ELR (cell line): ENCODE data around the gene MRPL9.

Experiments used
- DNase-seq: peaks from one replicate; pipeline ENCODE4 v3.0.0-alpha.2; 2015; ENCODE audit warnings: low read depth

Gene MRPL9

DNA sequence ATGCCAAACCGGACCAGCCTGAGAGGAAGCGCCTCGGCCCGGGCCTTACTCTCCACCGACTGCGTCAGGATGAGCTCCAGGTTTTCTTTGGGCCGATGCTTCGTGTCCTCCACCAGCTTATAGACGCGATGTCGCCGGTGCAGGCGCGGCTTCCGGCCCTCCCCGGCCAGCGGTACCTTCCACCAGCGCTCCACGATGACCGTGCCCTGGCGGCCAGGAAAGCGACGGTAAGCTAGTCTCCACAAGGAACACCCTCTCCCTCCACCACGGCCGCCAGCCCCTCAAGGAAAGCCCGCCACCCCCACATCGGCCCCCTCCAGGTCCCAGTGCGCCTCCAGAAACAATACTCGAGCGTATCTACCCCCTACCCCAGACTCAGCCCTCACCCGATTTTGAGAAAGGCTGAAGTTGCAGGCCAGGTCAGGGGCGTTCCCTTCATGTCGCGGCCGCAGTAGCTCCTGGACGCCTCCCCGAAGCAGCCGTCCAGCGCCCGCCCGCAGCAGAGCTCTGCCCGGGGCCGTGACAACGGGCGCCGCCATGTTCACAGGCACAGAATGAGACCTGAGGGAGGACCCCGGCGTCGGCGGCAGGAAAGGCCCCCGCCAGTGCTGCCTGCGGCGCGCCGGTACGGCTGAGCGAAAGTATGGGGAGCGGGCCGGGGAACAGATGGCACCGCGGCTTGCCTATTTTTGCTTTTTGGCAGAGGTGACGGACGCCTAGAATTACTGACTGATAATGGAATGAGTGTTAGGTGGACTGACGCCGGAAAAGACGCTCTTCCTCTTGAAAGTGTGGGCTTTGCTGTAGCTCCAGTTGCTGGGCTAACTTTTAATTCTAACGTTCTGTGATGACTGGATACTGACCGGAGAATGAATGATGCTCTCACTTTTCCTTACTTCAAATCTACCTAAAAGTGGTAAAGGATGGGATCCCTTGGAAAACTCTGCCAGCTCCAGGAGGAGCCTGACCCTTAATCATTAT is at the start of gene MRPL9:
Gene MRPL9, minus strand, starts transcription at position 556 of the 981 bp plus-strand sequence. Its CDS starts 17 bp downstream, at position 539.
- peak; percentile 86 for DNase-seq

DNA sequence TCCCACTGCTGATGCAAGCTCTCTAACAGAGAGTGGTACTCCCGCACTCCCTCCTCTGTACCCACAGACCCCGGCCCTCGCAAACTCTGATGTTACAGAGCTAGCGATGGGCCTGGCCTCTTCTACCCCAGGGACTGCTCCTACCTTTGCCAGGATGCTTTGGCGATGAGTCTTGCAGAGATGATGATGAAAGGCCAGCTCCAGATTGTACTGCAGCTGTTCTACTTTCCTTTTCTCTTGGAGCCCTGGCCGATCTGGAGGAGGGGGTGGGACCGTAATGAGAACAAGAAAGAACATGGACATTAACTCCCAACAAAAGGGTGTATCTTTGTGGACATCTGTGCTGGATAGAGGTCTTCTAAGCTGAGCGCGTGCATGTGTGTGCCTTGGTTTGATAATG is 47.9 kb upstream of the MRPL9 start:
- no peak for DNase-seq

DNA sequence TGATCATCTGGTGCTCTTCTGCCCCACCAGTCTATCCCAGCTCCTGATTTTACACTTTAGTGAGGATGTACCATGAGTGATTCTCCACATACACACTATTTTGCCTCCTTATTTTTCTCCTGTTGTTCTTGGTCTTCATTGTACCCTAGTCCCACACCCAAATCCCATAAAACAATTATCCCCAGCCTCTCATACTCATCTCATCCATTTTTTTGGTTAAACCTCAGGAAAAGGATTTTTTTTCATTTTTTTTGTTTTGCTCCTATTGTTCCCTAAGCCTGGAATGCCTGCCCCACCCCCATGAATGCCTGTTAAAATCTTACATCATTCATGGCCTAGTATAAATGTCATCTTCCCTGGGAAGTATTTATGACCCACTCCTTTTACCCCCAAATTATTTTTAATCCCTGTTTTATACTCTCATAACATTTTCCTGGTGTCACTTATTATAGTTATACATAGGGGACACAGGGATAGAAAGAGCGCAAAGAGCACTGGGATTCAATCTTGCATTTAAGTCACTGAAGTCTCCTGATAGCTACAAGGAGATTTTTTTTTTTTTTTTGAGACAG is 46.8 kb upstream of the MRPL9 start:
- no peak for DNase-seq

- no peak for DNase-seq
These were observed 46.1 kb upstream of the MRPL9 start for GRCh38 chr1:151809290-151809984.

DNA sequence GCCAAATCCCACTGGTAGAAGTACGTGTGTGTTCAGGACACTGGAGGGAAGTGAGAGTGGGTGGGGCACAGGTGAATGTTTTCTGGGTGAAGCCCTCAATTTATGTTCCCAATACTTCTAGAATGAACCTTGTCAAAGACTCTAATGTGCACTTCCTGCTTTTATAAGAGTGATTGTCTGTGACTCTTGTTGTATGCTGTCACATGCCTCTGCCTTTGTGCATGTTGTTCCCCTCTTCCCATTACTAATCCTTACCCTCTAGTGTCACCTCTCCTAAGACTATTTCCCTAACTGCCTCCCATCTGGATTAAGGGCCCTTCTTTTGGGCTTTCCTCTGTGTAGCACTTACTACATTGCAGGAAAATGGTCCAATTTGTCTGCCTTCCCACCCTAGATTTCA is 44.5 kb upstream of the MRPL9 start:
- no peak for DNase-seq

DNA sequence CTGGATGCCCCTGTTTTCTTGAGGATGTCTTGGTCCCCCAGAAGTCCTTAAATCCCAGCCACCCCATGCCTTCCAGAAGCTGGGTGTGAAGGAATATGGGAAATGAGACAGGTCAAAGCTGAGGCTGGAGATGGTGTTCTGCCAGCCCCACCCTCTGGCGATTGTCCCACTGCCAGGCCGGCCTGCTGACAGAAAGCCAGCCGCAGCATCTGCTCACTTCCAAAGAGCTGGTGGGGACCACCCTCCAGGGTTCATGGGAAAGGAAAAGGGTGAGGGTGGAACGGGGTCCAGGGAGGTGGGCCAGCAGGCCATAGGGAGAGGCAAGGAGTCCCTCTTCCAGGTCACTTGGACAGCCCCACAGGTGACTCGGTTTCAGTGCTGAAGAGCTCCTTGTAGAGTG is 43.8 kb upstream of the MRPL9 start:
- DNase-seq, result no peak

DNA sequence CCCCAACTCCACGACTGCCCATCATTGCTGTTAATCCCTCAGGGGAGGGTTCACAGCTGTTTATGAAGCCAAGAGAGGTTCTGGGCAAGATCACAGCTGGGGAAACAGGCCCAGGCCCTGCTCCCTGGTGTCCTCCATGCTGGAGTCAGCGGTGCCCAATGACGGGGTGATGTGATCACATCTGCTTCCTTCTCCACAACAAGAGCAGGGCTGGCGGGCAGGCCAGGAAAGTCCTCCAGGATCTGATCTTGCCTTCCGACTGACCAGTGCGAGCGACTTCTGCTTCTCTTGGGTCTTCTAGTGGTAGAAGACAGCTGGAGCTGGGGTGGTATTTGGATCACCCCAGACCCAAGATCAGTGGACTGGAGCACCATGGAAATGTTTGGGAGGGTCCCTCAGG is 42.9 kb upstream of the MRPL9 start:
- no peak for DNase-seq

DNA sequence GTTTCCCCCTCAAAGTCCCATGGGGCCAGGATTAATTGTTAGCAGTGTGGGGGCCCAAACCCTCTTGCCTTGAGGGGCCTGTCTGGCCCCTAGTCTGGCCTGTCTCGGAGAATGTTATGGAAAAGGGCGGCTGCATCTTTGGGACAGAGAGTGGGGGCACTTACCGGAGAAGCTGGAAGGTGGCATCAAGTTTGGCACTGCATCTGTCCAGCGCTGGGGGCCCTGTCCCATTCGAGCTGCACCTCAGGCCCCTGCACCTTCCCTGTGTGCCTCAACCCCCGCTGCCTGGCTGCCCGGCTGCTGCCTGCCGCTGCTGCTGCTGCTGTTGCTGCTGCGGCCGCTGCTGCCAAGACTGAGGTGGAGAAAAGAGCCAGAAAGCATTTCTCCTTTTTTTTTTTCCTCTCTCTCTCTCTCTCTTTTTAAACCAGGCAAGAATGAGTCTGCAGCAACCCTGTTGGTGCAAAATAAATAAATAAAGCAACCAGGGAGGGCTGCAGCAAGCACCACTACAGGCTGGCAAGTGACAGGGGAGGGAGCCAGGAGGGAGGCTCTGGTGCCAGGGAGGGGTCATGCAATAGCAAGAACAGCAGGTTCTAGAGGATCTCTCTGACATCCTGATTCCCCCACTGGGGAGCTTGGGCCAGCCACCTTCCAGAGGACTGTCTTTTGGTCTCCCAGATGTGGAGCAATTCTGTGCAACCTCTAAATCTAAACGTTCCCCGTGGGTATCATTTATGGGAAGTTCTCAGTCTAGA is 41.9 kb upstream of the MRPL9 start, which contains the start of gene LINGO4:
Gene LINGO4, minus strand, starts transcription at position 354 of the 755 bp plus-strand sequence. CDS start 2,715 bp downstream, outside the sequence.
- DNase-seq, result no peak

GRCh38 chr1:151803915-151804314 is 40.6 kb upstream of the MRPL9 start:
- no peak for DNase-seq

DNA sequence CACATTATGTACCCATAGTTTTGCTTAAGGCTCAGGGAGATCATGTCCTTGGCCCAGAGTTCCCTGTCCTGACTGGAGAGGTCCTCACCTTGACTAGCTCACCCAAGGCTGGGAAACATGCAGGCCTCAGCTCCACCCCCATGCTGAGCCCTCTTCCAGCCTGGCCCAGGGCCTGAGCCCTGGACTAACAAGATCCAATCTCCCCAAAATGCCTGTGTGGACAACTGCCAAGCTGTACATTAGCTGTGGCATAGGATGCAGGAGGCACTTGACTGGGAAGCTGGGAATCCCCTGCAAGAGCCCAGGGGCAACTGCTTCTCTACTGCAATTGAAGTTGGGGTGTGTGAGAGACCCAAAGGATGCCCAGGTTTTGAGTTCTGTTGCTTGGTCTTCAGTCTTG is 39.9 kb upstream of the MRPL9 start:
- no peak for DNase-seq

DNA sequence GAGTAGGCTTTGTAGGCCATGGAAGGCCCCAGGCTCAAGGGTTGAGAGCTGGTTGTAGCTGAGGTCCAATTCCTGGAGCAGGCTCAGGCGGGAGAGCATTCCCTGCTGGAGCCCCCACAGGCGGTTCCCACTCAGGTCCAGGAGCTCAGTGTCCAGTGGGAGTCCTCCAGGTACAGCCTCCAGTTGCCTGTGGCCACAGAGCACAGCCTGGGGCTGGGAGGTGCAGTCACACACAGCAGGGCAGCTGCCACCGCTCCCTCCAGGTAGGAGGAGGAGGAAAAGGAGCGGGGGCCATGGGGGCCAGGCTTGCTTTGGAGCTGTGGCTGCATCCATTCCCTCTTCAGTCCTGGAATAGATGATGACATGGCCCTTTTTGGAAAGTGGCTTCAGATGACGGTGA is 39.1 kb upstream of the MRPL9 start:
- DNase-seq, result no peak

- DNase-seq, result no peak
These were observed 38.5 kb upstream of the MRPL9 start for GRCh38 chr1:151801846-151802245.

DNA sequence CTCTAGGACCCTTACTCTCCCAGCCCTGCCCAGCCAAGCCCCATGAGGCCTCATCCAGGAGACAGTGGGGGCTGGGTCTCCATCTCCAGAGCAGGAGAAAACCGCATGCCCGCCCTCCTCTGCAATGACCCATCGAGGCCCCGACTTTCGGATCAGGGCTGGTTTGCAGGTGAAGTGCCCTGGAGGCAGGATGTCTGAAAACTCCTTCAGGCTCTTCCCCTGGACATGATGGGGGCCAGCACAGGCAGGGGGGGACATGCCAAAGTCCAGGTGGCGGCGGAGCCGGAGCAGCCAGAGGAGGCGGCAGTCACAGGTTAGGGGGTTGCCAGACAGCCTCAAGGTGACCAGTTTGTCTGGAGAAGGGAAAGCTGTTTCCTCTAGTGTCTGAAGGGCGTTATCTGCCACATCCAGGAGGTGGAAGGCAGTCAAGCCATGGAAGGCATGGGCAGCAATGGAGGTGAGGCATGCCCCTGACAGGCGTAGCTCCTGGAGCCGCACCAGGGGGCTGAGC is 38.1 kb upstream of the MRPL9 start:
- DNase-seq, result no peak

GRCh38 chr1:151800830-151801229 is 37.5 kb upstream of the MRPL9 start:
- DNase-seq, result no peak

DNA sequence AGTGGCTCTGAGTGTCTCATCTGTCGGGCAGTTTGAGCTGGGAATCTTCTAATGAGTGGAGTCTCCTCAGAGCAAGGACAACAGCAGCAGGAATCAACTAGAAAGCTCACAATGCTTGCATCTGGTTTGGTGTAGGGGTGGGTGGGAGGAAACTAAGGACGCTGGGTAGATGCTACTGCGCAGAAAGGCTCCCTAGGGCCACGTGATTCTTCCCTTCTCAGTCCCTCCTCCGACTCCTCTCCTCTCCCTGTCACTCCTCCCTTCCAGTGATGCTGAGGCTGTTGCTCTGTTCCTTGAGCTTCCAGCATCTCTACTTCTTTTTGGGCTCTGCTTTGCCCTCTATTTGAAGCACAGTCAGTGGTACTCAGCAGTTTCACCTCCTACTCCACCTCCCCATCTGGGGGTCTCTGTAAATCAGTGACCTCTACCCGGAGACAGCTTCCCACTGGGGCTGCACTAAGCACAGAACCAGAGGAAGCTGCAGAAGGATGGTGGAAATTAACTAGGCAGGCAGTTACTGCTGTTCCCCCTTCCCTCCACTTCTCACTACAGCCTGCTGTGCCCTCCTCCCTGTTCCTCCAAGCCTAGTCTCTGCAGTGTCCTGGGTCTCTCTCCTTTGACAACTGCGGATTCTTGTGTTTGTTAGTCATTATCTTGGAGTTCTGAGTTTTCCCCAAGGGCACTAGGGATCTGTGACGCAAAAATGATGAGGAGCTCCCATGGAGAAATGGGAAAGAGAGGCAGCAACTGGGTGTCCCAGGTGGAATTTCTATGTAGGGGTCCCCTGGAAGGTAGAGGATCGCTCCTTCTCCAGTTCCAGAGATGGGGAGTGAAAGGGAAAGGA is 36.1 kb upstream of the MRPL9 start:
- peak; percentile 56 for DNase-seq

DNA sequence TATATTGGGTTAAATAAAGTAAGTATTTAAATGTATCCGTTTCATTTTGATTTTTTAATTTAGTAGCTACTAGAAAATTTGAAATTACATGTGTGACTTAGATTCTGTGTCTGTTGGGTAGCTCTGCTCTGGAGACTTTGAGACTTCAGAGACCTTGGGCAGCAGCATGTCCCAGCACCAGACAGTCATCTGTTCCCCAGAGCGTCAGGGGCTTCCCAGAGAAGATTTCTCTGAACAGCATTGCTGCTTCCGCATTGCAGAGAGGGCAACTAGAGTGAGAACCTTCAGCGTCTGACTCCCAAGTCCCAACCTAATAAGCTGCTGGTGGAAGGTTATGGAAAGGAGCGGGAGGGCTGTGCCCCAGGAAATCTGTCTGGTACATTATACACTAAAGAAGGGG is 35.3 kb upstream of the MRPL9 start:
- no peak for DNase-seq

DNA sequence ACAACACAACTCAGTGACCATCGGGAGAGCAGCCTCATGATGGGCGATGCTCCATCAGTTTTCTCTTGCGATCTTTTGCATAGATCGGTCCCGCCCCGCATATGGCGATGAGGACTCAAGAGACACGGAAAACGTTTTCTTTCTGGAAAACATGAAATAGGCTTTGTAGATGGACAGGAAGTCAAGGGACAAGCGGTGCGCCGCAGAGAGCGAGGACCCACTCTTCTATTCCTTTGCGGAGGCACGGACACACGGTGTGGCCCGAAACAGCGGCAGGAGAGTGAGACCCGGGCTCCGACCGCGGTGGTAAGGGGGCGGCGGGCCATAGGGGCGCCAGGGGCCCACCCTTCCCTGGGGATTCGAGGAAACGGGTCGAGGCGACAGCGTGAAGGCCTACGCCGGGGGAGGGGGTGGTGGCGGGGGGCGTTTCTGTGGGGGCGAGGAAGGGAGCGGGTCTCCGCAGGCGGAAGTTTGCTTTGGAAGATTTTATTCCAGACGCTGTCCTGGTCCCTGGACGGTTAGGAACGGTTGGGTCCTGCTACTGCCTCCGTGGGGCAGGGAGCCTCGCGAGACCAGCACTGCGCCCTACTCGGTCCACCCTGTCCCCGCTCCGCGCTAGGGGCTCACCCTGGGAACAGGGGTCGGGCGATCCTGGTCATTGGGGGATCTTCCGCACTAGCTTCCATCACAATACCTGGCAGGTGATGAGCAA is 27.8 kb upstream of the MRPL9 start:
- peak; percentile 58 for DNase-seq

GRCh38 chr1:151790071-151790939 is 27.0 kb upstream of the MRPL9 start, which contains the start of gene TDRKH:
TSS of gene TDRKH (minus strand) at chr1:151790500. CDS start at chr1:151783022, 7,478 bp downstream.
- peak; percentile 100 for DNase-seq

DNA sequence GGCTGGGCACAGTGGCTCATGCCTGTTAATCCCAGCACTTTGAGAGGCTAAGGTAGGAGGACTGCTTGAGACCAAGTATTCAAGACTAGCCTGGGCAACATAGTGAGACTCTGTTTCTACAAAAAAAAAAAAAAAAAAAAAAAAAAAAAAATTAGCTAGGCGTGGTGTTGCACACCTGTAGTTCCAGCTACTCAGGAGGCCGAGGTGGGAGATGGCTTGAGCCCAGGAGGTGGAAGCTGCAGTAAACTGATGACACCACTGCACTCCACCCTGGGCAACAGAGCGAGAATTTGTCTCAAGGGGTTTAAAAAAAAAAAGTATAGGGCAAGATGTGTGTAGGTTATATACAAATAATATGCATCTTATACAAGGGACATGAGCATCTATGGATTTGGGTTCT is 24.4 kb upstream of the MRPL9 start:
- no peak for DNase-seq
